Right atrium auricular region (tissue), 2 donors: ENCODE results near the gene VWA8. TPM values are rescaled to one million over a fixed set of nuclear protein-coding genes. Genes with fewer than 3 reads are reported as not detected.
A peak's percentile ranks its signal among the peaks of the same experiment; 100 is the strongest.

Experiments used
- DNase-seq: peaks from one replicate; pipeline ENCODE4 v3.0.0-alpha.2; 2019; ENCODE audit warnings: low spot score
- H3K27ac ChIP-seq, 2 donors: fragments of 200-600 bp; sonication (generic); 1 replicate in 1 of 2; 2 replicates in 1 of 2; pipeline ENCODE4 v1.5.1; 2016 to 2019
- H3K27me3 ChIP-seq, 2 donors: fragments of 200-600 bp; sonication (generic); one replicate each; pipeline versions ENCODE4 v1.5.1 to v1.6.0; 2017 to 2019
- H3K36me3 ChIP-seq: fragments of 200-600 bp; sonication (generic); one replicate; pipeline ENCODE4 v1.5.1; 2016
- H3K4me1 ChIP-seq, 2 donors: fragments of 200-600 bp; sonication (generic); one replicate each; pipeline versions ENCODE4 v1.5.1 to v1.6.0; 2017 to 2019
- H3K4me3 ChIP-seq, 2 donors: fragments of 200-600 bp; sonication (generic); 1 replicate in 1 of 2; 2 replicates in 1 of 2; pipeline ENCODE4 v1.5.1; 2017 to 2019; ENCODE audit warnings: mild to moderate bottlenecking in 1 of 2, moderate library complexity in 1 of 2
- H3K9me3 ChIP-seq, 2 donors: fragments of 200-600 bp; sonication (generic); one replicate each; pipeline ENCODE4 v1.5.1; 2019
- total RNA-seq, 2 donors: library from RNA; depleted of rRNA; stranded (reverse); fragments of >200 nt; gene quantifications; one replicate each; pipeline ENCODE4 v1.1.0, GENCODE V29; 2016
- TF ChIP-seq, protein P1 (sequence below), 2 donors: fragments of 200-600 bp; sonication (generic); IDR thresholded peaks; one replicate each; pipeline ENCODE4 v1.5.1; 2019; ENCODE audit warnings: antibody characterized with exemption in 2 of 2

VWA8 gene
- total RNA-seq, 2 donors from 2014 or later: 25.9 to 32.8 TPM

DNA sequence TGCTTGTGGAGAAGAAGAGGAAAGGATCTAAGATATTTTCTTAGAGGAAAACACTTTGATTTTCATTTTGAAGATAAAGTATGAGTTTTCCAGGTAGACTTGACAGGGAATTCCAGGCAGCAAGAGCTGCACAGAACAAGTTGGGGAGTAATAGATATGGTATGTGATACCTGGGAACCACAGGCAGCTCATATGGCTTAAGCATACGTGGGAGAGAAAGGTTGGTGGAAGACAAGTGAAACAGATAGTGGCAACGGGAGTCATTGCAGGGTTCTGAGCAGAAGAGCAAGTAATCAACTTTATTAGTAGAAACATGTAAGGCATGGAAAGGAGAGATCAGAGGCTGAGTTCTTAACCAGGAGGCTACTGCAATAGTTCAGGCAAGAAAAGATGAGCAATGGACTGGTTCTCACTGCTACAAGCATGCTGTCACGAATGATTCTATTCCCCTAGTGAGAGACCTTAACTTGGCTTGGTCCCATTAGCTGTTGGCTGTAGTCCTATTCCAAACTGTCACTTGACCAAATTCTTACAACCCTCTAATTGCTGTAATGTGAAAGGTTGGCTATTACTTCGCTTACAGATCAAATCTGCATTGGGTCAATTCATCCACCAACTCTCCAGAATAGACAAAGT lies 217.9 kb downstream of the VWA8 start:
- TF ChIP-seq, protein P1, sequence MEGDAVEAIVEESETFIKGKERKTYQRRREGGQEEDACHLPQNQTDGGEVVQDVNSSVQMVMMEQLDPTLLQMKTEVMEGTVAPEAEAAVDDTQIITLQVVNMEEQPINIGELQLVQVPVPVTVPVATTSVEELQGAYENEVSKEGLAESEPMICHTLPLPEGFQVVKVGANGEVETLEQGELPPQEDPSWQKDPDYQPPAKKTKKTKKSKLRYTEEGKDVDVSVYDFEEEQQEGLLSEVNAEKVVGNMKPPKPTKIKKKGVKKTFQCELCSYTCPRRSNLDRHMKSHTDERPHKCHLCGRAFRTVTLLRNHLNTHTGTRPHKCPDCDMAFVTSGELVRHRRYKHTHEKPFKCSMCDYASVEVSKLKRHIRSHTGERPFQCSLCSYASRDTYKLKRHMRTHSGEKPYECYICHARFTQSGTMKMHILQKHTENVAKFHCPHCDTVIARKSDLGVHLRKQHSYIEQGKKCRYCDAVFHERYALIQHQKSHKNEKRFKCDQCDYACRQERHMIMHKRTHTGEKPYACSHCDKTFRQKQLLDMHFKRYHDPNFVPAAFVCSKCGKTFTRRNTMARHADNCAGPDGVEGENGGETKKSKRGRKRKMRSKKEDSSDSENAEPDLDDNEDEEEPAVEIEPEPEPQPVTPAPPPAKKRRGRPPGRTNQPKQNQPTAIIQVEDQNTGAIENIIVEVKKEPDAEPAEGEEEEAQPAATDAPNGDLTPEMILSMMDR (IDR thresholded peaks at IDR 0.05): no peak
- peaks cover 0 to 12% of the 10 kb centered on the region in 2 donors for H3K4me1 ChIP-seq
- no peaks in the 10 kb centered on the region for H3K9me3 ChIP-seq
- H3K27me3 ChIP-seq: no peaks in the 10 kb centered on the region
- no peak overlapping the region for H3K4me3 ChIP-seq
- H3K27ac ChIP-seq: peak overlapping the region in 1 of 2 donors; percentile 41
- DNase-seq: no peak
- no peaks in the 10 kb centered on the region for H3K36me3 ChIP-seq

DNA sequence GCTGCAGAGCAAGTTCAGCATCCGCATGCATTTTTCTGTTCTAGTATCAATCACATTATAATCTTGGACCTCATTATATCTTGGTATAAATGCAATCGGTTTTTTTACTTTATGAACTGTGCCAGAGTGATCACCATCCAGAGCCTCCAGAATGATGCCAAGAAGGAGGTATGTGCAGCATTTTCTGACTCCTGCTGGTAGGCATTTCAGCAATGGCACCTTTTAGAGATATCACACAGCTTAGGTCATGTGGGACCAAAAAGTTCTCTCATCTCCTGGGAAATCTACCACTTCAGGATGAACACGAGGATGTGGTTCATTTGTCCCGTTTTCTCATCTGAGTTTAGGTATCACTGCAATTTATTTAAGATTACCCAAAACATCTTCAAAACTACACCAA lies 220.4 kb downstream of the VWA8 start:
- DNase-seq: no peak
- no peaks in the 10 kb centered on the region for H3K36me3 ChIP-seq
- no peaks in the 10 kb centered on the region for H3K27me3 ChIP-seq
- TF ChIP-seq, protein P1 (IDR thresholded peaks at IDR 0.05): no peak
- peaks cover 0 to 12% of the 10 kb centered on the region in 2 donors for H3K4me1 ChIP-seq
- H3K27ac ChIP-seq: no peak overlapping the region
- H3K9me3 ChIP-seq: no peaks in the 10 kb centered on the region
- no peak overlapping the region for H3K4me3 ChIP-seq

DNA sequence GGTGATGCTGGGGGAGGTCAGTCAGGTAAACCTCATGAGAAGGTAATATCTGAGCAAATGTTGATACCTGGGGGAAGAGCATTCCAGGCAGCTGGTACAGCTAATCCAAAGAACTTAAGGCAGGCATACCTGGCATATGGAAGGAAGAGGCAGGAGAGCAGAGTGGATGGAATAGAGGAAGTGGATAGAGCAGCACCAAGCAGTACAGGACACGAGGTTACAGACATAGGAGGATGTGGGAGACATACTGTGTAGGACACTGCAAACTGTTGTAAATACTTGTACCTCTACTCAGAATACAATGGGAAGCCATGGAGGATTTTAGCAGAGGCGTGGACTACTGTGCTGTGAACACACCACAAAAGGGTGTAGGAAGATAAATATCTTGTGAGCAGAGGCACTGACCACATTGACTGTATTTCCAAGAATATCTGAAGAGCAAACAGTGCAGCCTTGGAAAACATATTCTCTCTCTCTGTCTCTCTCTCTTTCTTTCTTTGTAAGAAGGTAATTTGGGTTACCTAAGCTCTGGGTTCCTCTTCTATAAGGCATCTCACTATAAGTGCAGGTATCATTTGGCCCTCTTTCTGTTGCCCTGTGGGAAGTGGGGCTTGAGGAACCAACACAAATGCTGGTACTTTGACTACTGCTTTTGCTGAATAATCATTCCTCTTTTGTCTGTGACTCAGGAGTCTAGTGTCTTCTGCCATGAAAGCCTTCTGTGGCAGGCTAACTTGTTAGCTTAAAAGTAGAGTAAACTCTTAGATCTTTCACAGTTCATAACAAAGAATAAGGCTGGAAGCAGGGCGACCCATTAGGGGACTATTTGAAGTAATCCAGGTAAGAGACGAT lies 238.0 kb downstream of the VWA8 start:
- no peak for DNase-seq
- H3K4me1 ChIP-seq: no peaks in the 10 kb centered on the region
- TF ChIP-seq, protein P1 (IDR thresholded peaks at IDR 0.05): no peak
- no peaks in the 10 kb centered on the region for H3K9me3 ChIP-seq
- no peaks in the 10 kb centered on the region for H3K27me3 ChIP-seq
- no peak overlapping the region for H3K27ac ChIP-seq
- H3K36me3 ChIP-seq: peaks cover 20% of the 10 kb centered on the region
- H3K4me3 ChIP-seq: no peak overlapping the region

DNA sequence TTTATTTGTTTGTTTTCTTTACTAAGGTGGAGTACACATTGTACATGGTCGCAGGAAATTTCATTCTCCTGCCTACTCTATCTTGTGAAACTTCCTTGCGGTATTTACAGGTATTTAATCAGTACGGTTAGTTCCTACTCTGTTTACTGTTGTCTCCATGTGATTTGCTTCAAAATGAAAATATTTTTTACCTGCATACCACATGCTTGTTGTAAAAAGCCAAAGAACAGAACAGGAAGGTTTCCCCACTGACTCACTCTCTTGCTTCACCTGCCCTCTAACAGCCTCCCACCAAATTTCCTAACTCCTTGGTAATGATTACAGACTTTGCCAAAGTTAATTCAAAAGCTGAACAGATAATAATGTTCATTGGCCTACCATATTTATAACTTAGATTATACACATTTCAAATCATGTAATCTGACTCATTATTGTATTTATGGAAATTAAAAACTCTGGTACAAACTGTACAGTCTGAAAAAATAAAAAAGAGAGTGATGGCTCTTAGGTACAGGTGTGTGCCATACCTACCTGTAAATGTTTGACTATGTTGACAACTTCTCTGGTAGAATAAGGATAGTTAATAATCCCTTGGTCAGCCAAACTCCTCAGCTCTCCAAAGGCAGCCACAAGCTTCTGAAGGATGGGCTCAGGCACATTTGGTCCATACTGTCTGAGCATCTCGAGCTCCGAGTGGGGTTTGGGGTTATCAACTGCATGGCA lies 239.9 kb downstream of the VWA8 start:
- H3K9me3 ChIP-seq: no peaks in the 10 kb centered on the region
- no peak overlapping the region for H3K27ac ChIP-seq
- no peak for DNase-seq
- H3K4me3 ChIP-seq: no peak overlapping the region
- H3K27me3 ChIP-seq: no peaks in the 10 kb centered on the region
- peaks cover 20% of the 10 kb centered on the region for H3K36me3 ChIP-seq
- no peaks in the 10 kb centered on the region for H3K4me1 ChIP-seq
- TF ChIP-seq, protein P1 (IDR thresholded peaks at IDR 0.05): no peak

DNA sequence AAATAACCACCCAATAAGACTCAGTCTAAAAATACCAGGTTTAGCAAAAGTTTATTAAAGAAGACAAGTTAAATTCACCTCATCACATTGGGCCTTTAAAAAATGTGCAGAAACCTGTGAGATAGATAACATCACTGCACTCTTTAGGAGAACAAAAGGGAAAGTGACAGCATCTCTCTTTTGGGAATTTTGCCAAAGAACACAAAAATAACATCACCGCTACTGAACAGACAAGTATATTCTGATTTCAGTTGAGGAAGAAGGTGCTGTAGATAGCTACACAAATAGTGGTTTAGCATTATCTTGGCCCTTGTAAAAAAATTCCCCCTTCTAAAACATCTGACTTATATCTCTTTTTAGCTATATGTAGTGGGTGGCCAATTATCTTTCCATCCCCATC lies 244.7 kb downstream of the VWA8 start:
- H3K27me3 ChIP-seq: no peaks in the 10 kb centered on the region
- TF ChIP-seq, protein P1 (IDR thresholded peaks at IDR 0.05): no peak
- H3K36me3 ChIP-seq: peaks cover 12% of the 10 kb centered on the region
- H3K9me3 ChIP-seq: no peaks in the 10 kb centered on the region
- H3K4me3 ChIP-seq: no peak overlapping the region
- H3K27ac ChIP-seq: no peak overlapping the region
- no peak for DNase-seq
- H3K4me1 ChIP-seq: peaks cover 0 to 6% of the 10 kb centered on the region in 2 donors
